ACC112 (cell line): ENCODE data around the gene NRN1L.
"Not testable (repeated sequence)": the region's sequence is repeated elsewhere in the genome, so short reads cannot be mapped to it uniquely, and the experiment has no call there.

Experiments
- H2AFZ ChIP-seq: fragments of 200-600 bp; sonication (generic); one replicate; pipeline ENCODE4 v1.6.0; 2017; ENCODE audit warnings: antibody characterized with exemption, low read length; ENCODE audit not compliant: unreplicated experiment
- H3K27ac ChIP-seq: fragments of 200-600 bp; sonication (generic); 2 replicates; pipeline ENCODE4 v1.5.1; 2014; ENCODE audit warnings: low read depth, mild to moderate bottlenecking, antibody characterized with exemption, low read length, moderate library complexity
- H3K27me3 ChIP-seq: fragments of 200-600 bp; sonication (generic); 2 replicates; pipeline ENCODE4 v1.6.1; 2014; ENCODE audit warnings: mild to moderate bottlenecking, antibody characterized with exemption, low read length, moderate library complexity, mixed read lengths; ENCODE audit not compliant: insufficient read depth
- H3K36me3 ChIP-seq: fragments of 200-600 bp; sonication (generic); 2 replicates; pipeline ENCODE4 v1.6.1; 2016; ENCODE audit warnings: mild to moderate bottlenecking, antibody characterized with exemption, low read length, moderate library complexity, mixed read lengths; ENCODE audit not compliant: insufficient read depth
- H3K4me1 ChIP-seq: fragments of 200-600 bp; sonication (generic); one replicate; pipeline ENCODE4 v1.6.1; 2016; ENCODE audit warnings: low read length, mixed read lengths; ENCODE audit not compliant: insufficient read depth, unreplicated experiment, control insufficient read depth
- H3K4me3 ChIP-seq: fragments of 200-600 bp; sonication (generic); 2 replicates; pipeline ENCODE4 v1.5.1; 2014; ENCODE audit warnings: mild to moderate bottlenecking, low read depth, low read length
- H3K79me2 ChIP-seq: fragments of 200-600 bp; sonication (generic); one replicate; pipeline ENCODE4 v1.6.0; 2016; ENCODE audit warnings: low read length; ENCODE audit not compliant: control insufficient read depth, unreplicated experiment, insufficient read depth

Gene NRN1L

DNA sequence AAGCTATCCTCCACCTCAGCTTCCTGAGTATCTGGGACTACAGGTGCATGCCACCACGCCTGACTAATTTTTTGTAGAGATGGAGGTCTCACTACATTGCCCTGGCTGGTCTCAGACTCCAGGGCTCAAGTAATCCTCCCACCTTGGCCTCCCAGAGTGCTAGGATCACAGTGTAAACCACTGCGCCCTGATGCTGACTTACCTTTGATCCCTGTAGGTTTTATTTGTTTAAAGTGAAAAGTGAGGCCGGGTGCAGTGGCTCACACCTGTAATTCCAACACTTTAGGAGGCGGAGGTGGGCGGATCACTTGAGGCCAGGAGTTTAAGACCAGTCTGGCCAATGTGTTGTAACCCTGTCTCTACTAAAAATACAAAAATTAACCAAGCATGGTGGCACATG is 17.0 kb downstream of the NRN1L start:
- no peaks in the 10 kb centered on the region for H3K4me1 ChIP-seq
- no peak overlapping the region for H3K4me3 ChIP-seq
- peaks cover 35% of the 10 kb centered on the region for H3K79me2 ChIP-seq
- H3K36me3 ChIP-seq, result peaks cover 5% of the 10 kb centered on the region; the same call in 1 of the 2 replicates
- H2AFZ ChIP-seq, result no peak overlapping the region
- H3K27ac ChIP-seq, result no peak overlapping the region
- H3K27me3 ChIP-seq, result no peaks in the 10 kb centered on the region

DNA sequence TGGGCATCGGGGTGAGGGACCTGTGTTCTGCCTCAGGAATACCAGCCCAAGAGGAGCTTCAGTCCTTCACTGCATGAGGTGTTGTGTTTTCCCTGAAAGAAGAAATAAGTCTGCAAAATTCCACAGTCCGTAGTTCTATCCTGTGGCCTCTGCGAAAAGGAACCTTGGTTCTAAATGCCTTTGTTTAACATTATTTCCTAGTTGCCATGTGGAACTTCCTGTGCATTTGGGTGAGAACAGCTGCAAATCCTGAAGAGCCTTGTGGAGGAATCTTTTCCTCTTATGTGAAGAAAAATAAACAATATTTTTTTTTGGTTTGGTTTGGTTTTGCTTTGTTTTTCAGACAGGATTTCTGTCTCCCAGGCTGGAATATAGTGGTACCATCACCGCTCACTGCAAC is 18.1 kb downstream of the NRN1L start:
- no peak overlapping the region for H2AFZ ChIP-seq
- H3K36me3 ChIP-seq, result peaks cover 5% of the 10 kb centered on the region; the same call in 1 of the 2 replicates
- H3K79me2 ChIP-seq, result peaks cover 26% of the 10 kb centered on the region
- H3K4me3 ChIP-seq, result no peak overlapping the region
- H3K4me1 ChIP-seq, result no peaks in the 10 kb centered on the region
- no peaks in the 10 kb centered on the region for H3K27me3 ChIP-seq
- H3K27ac ChIP-seq, result no peak overlapping the region

DNA sequence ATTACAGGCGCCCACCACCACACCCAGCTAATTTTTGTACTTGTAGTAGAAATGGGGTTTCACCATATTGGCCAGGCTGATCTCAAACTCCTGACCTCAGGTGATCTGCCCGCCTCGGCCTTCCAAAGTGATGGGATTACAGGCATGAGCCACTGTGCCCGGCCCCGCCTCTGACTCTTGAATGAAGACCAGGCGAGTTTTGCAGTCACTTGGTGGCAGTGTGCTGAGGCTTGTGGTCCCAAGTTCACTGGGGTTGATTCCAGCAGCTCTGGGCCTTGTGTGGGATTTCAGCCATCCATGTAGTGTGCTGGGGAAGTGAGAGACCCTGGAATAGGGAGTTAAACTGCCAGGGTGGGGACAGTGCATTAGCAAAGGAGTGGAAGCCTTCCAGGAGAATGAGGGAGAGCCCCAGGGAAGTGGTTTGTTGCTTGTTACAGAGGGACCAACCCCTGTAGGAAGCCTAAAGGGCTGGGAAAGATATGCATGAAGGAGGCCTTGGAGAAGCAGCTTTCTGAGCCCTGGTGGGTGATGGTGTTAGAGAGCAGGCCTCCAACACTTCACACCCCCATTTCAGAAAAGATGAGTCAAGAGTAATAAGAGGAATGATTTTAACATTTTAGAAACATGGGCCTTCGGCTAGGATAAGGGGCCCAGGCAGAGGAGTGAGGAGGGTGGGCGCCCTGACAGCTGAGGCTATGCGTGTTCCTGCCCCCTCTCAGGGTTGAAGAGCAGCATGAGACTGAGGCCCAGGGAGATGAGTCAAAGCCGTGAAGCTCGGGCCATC is 22.9 kb downstream of the NRN1L start:
- Histone ChIP-seq H2AFZ (no peak overlapping the region), H3K79me2 (peaks cover 2% of the 10 kb centered on the region), H3K27ac (no peak overlapping the region), H3K4me1 (no peaks in the 10 kb centered on the region), H3K27me3 (no peaks in the 10 kb centered on the region), H3K4me3 (no peak overlapping the region), H3K36me3 (peaks cover 10% of the 10 kb centered on the region; the same call in 1 of the 2 replicates)

DNA sequence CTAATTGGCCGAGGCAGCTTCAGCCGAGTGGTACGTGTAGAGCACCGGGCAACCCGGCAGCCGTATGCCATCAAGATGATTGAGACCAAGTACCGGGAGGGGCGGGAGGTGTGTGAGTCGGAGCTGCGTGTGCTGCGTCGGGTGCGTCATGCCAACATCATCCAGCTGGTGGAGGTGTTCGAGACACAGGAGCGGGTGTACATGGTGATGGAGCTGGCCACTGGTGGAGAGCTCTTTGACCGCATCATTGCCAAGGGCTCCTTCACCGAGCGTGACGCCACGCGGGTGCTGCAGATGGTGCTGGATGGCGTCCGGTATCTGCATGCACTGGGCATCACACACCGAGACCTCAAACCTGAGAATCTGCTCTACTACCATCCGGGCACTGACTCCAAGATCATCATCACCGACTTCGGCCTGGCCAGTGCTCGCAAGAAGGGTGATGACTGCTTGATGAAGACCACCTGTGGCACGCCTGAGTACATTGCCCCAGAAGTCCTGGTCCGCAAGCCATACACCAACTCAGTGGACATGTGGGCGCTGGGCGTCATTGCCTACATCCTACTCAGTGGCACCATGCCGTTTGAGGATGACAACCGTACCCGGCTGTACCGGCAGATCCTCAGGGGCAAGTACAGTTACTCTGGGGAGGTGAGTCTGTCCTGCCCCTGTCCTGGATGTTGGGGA is 24.5 kb downstream of the NRN1L start:
- no peak overlapping the region for H3K27ac ChIP-seq

DNA sequence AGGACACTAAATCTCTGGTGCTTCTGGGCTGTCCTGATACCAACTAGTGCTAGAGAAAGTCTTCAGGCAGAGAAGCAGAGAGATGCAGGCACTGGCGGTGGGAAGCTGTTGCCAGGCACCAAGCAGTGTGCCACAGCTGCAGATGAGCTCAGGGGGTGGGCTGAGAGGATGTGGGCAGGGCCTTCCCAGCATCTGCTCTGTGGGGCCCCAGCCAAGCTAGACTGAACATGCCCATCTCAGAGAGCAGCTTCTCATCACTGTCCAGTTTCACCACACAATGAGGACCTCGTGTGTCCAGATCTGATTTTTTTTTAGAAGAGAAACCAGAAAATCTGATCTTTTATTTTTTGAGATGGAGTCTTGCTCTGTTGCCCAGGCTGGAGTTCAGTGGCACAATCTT is 25.5 kb downstream of the NRN1L start:
- Histone ChIP-seq H3K27ac (no peak overlapping the region), H3K79me2 (no peaks in the 10 kb centered on the region), H2AFZ (no peak overlapping the region), H3K4me1 (no peaks in the 10 kb centered on the region), H3K36me3 (0 out of 2 replicates have a peak, but pooled peaks cover 5% of the 10 kb centered on the region), H3K27me3 (no peaks in the 10 kb centered on the region), H3K4me3 (no peak overlapping the region)

More for the DNA sequence above, 24.5 kb downstream of the NRN1L start:
- Histone ChIP-seq H3K4me1 (no peaks in the 10 kb centered on the region), H3K79me2 (no peaks in the 10 kb centered on the region), H2AFZ (no peak overlapping the region), H3K4me3 (no peak overlapping the region), H3K36me3 (0 out of 2 replicates have a peak, but pooled peaks cover 5% of the 10 kb centered on the region), H3K27me3 (no peaks in the 10 kb centered on the region)

DNA sequence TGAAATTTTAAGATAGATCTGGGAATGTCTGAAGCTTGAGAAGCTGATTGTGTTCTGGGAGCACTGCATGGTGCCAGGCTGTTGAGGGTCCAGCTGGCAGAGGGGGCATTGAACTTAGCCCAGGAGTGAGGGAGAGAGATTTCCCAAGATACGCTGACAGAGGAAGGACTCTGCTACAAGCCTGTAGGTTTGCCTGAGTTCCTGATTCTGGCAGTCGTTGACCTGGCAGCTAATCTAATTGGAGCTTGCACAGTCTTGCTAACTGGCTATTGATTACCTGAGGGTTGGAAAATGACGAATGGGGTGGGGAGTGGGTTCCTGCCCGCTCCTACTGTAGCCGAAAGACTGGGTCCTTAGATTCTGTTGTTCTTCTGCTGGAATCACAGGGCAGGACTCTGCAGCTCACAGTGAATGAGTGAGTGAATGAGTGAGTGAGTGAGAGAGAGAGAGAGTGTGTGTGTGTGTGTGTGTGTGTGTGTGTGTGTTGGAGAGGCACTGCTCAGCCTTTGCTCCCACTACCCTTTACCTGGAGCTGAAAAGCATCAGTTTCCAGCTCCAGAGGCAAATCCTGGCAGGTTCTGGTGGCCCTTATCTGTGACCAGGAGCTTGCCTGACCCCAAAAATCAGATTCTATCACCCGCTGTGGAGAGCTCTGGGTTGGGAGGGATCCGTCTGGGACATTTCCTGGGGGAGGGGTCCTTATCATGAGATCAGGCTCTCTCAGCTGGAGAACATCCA is 30.2 kb downstream of the NRN1L start:
- Histone ChIP-seq H2AFZ (no peak overlapping the region), H3K4me1 (peaks cover 28% of the 10 kb centered on the region), H3K4me3 (no peak overlapping the region), H3K27me3 (no peaks in the 10 kb centered on the region), H3K79me2 (peaks cover 13% of the 10 kb centered on the region), H3K27ac (no peak overlapping the region), H3K36me3 (no peaks in the 10 kb centered on the region)

DNA sequence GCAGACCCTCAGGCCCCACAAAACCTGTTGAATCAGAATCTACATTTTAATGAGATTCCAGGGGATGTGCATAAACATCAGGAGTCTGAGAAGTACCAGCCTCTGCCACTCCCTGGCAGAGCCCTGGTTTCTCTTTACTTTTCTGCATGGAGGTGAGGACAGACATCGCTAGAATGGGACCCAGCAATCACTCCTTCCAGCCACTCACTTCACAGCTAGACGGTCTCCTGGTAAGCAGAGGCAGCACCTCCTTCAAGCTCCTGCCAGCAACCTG is 30.7 kb downstream of the NRN1L start:
- not testable (repeated sequence) for H3K27ac ChIP-seq, H3K27me3 ChIP-seq, H3K36me3 ChIP-seq, H2AFZ ChIP-seq, H3K4me3 ChIP-seq
- Histone ChIP-seq H3K79me2 (peaks cover 13% of the 10 kb centered on the region), H3K4me1 (peaks cover 28% of the 10 kb centered on the region)

DNA sequence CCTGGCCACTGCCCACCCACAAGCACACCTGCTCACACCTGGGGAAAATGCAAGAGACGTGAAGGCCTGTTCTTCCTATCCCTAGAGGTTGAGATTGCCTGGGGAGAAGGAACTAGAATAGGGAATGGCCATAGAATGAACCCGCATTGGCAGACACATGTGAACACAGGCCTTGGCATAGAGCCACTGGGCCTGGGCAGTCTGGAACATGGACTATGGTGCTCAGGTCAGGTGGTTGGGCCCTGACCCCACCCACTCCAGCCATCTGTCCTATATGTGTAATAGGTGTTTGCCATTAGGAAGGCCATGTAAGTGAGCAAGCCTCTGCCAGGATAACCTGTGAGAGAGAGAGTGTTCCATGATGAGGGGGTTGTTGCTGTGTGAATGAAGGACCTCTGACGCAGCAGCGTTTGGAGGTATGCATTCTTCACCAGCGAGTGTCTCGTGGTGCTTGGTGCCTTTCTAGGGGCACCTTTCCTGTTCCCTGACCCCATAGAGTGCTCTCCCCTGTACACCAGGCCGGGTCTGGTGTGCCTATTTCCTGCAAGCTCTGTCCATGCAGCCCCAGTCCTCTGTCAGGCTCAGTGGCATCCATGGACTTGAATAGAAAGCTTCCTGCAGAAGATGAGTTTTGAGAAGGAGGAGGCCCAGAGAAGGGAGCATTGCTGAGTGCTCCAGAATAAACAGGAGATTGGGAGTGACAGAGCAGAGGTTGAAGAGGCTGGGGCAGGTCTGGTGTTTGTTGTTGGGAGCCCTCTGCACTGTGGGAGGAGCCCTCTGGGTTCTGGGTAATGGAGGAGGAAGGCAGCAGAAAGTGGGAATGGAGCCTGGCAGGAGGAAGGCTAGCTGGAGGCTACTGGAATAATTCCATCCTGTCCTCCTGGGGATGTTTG is 31.4 kb downstream of the NRN1L start:
- Histone ChIP-seq H3K79me2 (peaks cover 13% of the 10 kb centered on the region), H3K4me1 (peaks cover 28% of the 10 kb centered on the region), H3K27ac (0 out of 2 replicates have a peak overlapping the region, but pooled peaks have one; percentile 65), H2AFZ (no peak overlapping the region), H3K4me3 (no peak overlapping the region), H3K36me3 (no peaks in the 10 kb centered on the region), H3K27me3 (no peaks in the 10 kb centered on the region)

DNA sequence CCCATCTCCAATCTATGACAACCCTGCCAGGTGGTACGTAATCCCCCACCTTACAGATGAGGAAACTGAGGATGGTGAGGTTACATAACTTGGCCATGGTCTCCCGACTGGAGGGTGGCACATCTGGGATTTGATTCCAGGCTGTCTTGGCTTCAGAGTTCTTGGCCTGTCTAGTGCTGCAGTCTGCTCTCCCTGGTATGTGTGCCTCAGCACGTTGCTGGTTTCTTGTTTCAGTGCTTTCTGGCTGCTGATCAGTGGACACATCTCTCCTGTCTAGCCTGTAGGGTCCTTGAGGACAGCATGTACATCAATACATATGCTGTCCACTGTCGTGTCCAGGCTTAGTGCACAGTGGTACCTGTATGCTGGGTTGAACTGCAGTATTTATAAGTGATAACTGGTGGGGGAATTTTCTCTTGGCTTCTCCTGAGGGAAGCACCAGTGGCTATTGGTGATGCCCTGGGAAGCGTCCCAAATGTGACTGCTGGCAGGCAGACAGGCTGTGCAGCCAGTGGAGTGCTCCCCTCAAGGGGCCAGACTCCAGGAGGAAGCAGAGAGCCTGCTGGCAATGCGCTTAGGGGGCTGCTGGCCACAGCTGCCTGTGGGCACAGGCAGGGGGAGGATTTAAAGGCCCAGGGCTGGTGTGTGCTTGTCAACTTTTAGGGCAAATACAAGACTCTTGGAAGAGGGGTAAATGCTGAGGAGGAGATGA is 32.6 kb downstream of the NRN1L start:
- Histone ChIP-seq H3K4me1 (peaks cover 28% of the 10 kb centered on the region), H3K36me3 (no peaks in the 10 kb centered on the region), H3K27me3 (no peaks in the 10 kb centered on the region), H3K79me2 (peaks cover 13% of the 10 kb centered on the region), H3K27ac (peak overlapping the region; percentile 65), H3K4me3 (no peak overlapping the region), H2AFZ (no peak overlapping the region)
